Activated CD8-positive, alpha-beta memory T cell treated with anti-CD3 and anti-CD28 coated beads for 1 hour (primary cell): ENCODE measurements around the gene LRFN3.
"Not testable (repeated sequence)": the region's sequence is repeated elsewhere in the genome, so short reads cannot be mapped to it uniquely, and the experiment has no call there.

ENCODE experiments used
- DNase-seq, 2 donors: peaks; one replicate each; pipeline ENCODE4 v3.0.0-alpha.2; 2020; ENCODE audit warnings: low read depth in 1 of 2; ENCODE audit errors: extremely low read depth in 1 of 2

LRFN3 gene

GRCh38 chr19:35938282-35939224, 2.4 kb downstream of the LRFN3 start:
- DNase-seq = no peak

- no peak for DNase-seq
These were observed 3.3 kb downstream of the LRFN3 start for GRCh38 chr19:35939307-35940077.

- no peak for DNase-seq
These were observed 4.1 kb downstream of the LRFN3 start for GRCh38 chr19:35940078-35940775.

- no peak for DNase-seq
These were observed 4.7 kb downstream of the LRFN3 start for GRCh38 chr19:35940839-35941238.

- DNase-seq = no peak
These were observed 6.1 kb downstream of the LRFN3 start for GRCh38 chr19:35942235-35942634.

- DNase-seq = no peak
These were observed 7.4 kb downstream of the LRFN3 start for GRCh38 chr19:35943321-35944301.

DNA sequence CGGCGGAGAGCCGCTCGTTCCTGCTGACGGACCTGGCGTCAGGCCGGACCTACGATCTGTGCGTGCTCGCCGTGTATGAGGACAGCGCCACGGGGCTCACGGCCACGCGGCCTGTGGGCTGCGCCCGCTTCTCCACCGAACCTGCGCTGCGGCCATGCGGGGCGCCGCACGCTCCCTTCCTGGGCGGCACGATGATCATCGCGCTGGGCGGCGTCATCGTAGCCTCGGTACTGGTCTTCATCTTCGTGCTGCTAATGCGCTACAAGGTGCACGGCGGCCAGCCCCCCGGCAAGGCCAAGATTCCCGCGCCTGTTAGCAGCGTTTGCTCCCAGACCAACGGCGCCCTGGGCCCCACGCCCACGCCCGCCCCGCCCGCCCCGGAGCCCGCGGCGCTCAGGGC, 8.4 kb downstream of the LRFN3 start:
- DNase-seq = no peak

DNA sequence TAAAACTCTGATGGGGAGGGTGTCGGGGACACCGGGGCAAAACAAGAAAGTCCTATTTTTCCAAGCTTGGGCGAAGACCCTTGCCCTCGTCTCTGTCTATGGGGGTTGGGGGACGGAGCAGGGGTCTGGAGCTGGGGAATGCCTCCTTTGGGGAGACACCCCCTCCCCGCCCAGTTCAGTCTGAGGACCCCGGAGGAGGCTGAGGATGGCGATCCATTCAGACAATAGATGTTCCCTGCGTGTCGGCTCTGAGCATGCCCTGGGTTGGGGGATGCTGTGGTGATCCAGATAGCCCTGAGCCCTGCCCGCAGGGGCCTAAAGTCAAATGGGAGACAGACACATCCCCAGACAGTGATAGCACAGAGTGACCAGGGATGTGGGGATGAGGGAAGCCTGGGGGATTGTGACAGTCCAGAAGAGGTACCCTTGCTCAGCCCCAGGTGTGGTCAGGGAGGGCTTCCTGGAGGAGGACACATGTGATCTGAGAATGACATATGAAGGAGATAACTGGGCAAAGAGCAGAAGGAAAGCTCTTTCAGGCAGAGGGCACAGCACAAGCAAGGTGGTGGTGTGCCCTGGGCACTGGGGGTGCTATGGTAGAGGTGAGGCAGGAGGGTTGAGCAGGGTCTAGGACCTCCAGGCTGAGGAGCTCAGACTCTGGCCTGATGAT, 9.1 kb downstream of the LRFN3 start:
- no peak for DNase-seq

DNA sequence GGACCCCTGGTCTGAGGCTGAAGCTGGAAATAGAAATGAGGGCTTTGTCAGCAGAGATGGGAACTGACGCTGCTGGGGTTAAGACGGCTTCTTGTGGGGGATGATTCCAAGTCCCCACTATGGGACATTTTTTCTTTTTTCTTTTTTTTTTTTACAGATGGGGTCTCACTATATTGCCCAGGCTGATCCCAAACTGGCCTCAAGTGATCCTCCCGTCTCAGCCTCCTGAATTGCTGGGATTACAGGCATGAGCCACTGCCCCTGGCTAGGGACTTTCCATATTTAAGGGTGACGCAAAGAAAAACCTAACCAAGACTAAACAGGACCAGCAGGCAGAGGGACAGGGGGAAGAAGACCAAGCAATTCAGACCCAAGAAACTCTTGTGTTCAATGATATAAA, 10.0 kb downstream of the LRFN3 start:
- DNase-seq = no peak

- DNase-seq = no peak
These were observed 13.0 kb downstream of the LRFN3 start for GRCh38 chr19:35949131-35949530.

- DNase-seq = no peak
These were observed 19.9 kb downstream of the LRFN3 start for GRCh38 chr19:35955881-35956634.

- not testable (repeated sequence) for DNase-seq
These were observed 21.2 kb downstream of the LRFN3 start for GRCh38 chr19:35957411-35957810.

DNA sequence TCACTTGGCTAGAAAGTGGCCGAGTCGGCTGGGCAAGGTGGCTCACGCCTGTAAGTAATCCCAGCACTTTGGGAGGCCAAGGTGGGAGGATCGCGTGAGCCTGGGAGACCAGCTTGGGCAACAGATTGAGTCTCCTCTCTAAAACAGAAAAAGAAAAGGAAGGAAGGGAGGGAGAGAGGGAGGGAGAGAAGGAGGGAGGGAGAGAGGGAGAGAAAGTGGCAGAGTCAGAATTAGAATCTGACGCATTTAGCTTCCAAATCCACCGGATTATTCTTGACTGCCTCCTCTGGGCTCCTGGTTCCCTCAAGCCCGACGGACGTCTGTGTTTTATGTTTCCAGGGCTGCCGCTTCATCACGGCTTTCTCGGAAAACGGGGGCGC, 22.5 kb downstream of the LRFN3 start:
- DNase-seq = no peak

DNA sequence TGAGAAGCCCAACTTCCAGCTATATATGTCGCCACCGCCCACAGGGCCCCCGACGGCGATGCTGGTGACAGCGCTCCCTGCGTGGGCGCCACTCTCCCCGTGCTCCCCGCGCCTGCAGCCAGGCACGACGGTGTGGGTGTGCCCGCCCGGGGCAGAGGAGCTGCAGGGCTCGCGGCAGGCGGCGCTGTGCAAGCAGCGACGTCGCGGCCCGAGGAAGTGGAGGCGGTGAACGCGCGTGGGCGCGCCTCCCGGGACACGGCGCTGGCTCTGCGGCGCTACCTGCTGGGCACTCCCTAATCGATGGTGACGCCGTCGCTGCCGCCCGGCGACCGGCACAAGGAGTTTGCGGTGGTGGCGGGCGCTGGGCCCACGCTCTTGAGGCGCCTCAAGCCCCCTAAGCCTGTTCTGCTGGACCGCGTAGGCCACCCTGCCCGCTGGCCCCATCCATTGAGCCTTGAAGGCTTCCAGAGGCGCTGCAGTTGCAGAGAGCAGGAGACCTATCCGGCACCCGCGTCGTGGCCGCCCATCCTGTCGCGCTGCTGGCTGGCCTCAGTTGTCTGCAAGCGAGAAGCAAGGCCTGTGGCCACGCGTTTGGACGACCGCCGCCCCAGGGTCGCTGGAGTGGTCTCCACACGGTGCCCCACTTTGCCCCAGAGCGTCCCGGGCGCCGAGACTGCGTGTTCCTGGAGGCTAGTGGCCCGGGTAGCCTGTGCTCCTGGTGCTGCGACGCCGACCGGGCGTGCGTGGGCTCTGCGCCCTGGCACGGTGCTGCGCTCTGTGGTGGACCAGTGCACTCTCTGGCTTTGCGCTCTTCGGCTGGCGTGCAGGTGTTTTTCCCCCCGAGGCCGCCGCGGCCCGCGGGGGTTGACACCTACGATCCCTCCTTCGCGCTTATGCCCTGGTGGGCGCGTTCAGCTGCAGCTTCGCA, 23.1 kb downstream of the LRFN3 start:
- peak; percentile 51 to 73 for DNase-seq

DNA sequence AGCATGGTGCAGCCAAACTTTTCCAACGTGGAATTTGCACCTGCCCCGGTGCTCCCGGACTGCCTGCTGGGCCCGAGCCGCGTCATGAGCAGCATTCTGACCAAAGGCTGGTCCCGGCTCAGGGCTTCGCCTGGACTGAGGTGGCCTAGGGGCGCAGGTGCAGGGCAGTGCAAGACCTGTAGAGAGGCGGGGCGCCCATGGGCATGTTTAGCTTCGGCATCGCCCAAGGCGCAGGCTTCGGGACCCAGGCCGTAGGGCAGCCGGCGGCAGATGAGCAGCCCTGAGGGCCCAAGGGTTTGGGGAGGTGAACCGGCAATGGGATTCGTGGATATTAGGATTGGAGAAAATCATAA, 23.8 kb downstream of the LRFN3 start:
- DNase-seq = no peak

DNA sequence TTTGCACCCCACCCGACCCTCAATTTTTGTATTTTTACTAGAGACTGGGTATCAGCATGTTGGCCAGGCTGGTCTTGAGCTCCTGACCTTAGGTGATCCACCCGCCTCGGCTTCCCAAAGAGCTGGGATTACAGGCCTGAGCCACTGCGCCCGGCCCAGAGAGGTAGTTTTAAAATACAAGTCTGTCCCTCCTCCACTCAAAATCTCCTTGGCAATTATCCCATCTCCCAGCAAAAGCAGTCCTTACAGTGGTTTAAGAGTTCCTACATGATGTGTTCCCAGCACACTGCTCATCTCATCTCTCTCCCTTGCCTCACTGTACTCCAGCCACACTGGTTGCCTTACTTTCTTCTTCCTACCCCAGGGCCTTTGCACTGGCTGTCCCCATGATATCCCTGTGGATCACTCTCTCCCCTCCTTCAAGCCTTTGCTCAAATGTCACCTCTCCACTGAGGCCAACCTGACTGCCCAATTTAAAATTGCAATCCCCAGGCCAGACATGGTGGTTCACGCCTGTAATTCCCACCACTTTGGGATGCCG, 24.3 kb downstream of the LRFN3 start:
- no peak for DNase-seq

DNA sequence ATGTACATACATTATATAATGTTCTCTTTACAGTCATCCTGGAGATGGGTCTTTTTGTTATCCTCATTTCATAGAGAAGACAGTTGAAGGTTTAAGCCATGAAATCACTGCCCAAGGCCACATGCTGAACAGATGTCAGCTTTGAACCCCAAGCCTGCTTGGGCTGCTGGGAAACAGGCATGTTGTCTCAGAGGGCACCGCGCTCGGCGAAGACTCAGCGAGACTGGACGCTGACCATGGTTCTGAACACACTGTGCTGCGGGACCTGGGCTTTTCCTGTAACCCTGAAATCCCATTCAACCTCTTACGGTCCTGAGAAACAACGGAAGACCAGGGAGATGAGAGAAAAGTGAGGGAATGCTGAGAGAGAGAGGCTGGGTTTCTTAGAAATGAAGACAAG, 27.3 kb downstream of the LRFN3 start:
- DNase-seq = no peak

DNA sequence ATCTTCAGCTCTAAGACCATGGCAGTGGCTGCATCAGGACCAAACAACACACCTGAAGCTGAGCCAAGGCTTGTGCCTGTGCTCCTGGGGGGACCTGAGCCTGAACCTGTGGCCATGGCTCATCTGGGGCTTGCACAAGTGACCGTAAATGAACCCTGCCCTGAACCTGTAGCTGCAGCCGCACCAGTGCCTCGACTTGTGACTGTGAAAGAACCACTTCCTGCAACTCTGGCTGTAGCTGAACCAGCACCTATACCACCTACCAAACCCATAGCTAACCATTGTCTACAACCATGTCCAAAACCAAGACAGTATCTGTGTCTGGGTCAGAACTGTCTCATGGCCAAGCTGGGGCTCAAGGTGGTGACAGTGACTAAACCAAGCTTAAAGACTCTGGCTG, 30.6 kb downstream of the LRFN3 start:
- DNase-seq = no peak
